ENCODE data around the gene PACSIN1. TPM values are rescaled to one million over a fixed set of nuclear protein-coding genes. Genes with fewer than 3 reads are reported as not detected.

The PACSIN1 gene
- total and polyA plus RNA-seq, 2 donors: 0.20 to 0.32 TPM

GRCh38 chr6:34508425-34508824 is 42.5 kb downstream of the PACSIN1 start:
- no peaks in the 10 kb centered on the region for H3K4me1 ChIP-seq (ENCODE audit: insufficient read depth)
- no peaks in the 10 kb centered on the region for H3K36me3 ChIP-seq (ENCODE audit: insufficient read depth)
- DNase-seq (ENCODE audit: extremely low spot score): no peak
- WGBS: 92% methylated on average over 3 of the region's 3 CpGs
- H3K27ac ChIP-seq (ENCODE audit: low read depth): no peak overlapping the region
- no peak overlapping the region for H3K4me3 ChIP-seq (ENCODE audit: low read depth, low read length)

- Histone ChIP-seq H3K4me1 (ENCODE audit: insufficient read depth) (no peaks in the 10 kb centered on the region), H3K27ac (ENCODE audit: low read depth) (no peak overlapping the region), H3K36me3 (ENCODE audit: insufficient read depth) (no peaks in the 10 kb centered on the region), H3K4me3 (ENCODE audit: low read depth, low read length) (no peak overlapping the region)
- 91% methylated on average over 4 of the region's 4 CpGs for WGBS
- DNase-seq (ENCODE audit: extremely low spot score): no peak
Measured at GRCh38 chr6:34509782-34510181, 43.9 kb downstream of the PACSIN1 start.

- no peaks in the 10 kb centered on the region for H3K36me3 ChIP-seq (ENCODE audit: insufficient read depth)
- no peaks in the 10 kb centered on the region for H3K4me1 ChIP-seq (ENCODE audit: insufficient read depth)
- 85% methylated on average over 4 of the region's 4 CpGs for WGBS
- DNase-seq (ENCODE audit: extremely low spot score): no peak
- no peak overlapping the region for H3K4me3 ChIP-seq (ENCODE audit: low read depth, low read length)
- H3K27ac ChIP-seq (ENCODE audit: low read depth): no peak overlapping the region
Measured at GRCh38 chr6:34510299-34510698, 44.4 kb downstream of the PACSIN1 start.

GRCh38 chr6:34511214-34511914 is 45.5 kb downstream of the PACSIN1 start:
- DNase-seq (ENCODE audit: extremely low spot score): no peak
- Histone ChIP-seq H3K27ac (ENCODE audit: low read depth) (no peak overlapping the region), H3K4me3 (ENCODE audit: low read depth, low read length) (no peak overlapping the region), H3K4me1 (ENCODE audit: insufficient read depth) (no peaks in the 10 kb centered on the region), H3K36me3 (ENCODE audit: insufficient read depth) (no peaks in the 10 kb centered on the region)
- whole genome bisulfite sequencing: 75% methylated on average over 6 of the region's 6 CpGs

DNA sequence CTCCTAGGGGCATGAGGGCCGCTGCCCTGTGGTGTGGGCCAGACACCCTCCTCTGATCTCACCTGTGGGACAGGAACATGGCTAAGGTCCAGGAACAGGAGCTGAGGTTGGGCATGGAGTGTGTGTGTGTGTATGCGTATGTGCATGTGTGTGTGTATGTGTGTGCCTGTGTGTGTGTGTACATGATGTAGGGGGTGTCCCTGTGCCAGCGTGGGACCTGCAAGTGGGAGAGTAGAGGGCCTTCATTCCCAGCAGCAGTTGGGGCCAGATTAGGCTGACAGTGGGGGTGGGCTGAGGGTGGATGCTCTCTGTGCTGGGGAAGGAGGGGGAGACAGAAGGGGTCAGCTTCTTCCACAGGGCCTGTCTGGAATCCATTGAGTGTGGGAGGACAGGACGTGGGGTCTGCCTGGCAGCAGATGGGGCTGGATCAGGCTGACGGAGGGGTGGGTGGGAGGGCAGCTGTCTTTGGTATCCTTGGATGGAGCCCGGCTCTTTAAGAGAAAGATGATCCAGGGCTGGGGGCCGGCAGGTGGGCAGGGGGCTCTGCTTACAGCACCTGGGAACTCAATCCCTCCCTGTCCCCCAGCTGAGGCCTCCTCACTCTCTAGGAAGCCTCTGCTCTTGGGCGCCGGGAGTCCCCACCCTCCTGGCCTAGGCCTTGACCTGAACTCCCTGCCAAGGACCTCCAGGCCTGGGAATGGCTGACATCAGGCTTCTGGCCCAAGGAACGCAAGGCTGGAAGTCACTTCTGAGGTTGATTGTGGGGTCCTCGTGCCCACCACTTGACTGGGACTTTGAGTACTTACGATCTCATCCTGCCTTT is 46.2 kb downstream of the PACSIN1 start:
- DNase-seq (ENCODE audit: extremely low spot score): no peak
- no peak overlapping the region for H3K27ac ChIP-seq (ENCODE audit: low read depth)
- H3K36me3 ChIP-seq (ENCODE audit: insufficient read depth): no peaks in the 10 kb centered on the region
- H3K4me3 ChIP-seq (ENCODE audit: low read depth, low read length): no peak overlapping the region
- H3K4me1 ChIP-seq (ENCODE audit: insufficient read depth): no peaks in the 10 kb centered on the region
- 66% methylated on average over 12 of the region's 12 CpGs for WGBS

GRCh38 chr6:34512738-34513115 is 46.9 kb downstream of the PACSIN1 start:
- no peaks in the 10 kb centered on the region for H3K36me3 ChIP-seq (ENCODE audit: insufficient read depth)
- no peaks in the 10 kb centered on the region for H3K4me1 ChIP-seq (ENCODE audit: insufficient read depth)
- no peak overlapping the region for H3K27ac ChIP-seq (ENCODE audit: low read depth)
- WGBS: 85% methylated on average over 5 of the region's 5 CpGs
- DNase-seq (ENCODE audit: extremely low spot score): no peak
- no peak overlapping the region for H3K4me3 ChIP-seq (ENCODE audit: low read depth, low read length)

GRCh38 chr6:34513646-34514045 is 47.8 kb downstream of the PACSIN1 start:
- Histone ChIP-seq H3K27ac (ENCODE audit: low read depth) (no peak overlapping the region), H3K36me3 (ENCODE audit: insufficient read depth) (no peaks in the 10 kb centered on the region), H3K4me3 (ENCODE audit: low read depth, low read length) (no peak overlapping the region), H3K4me1 (ENCODE audit: insufficient read depth) (no peaks in the 10 kb centered on the region)
- DNase-seq (ENCODE audit: extremely low spot score): no peak
- 93% methylated on average over 4 of the region's 4 CpGs for WGBS

- no peak overlapping the region for H3K4me3 ChIP-seq (ENCODE audit: low read depth, low read length)
- H3K4me1 ChIP-seq (ENCODE audit: insufficient read depth): no peaks in the 10 kb centered on the region
- no peaks in the 10 kb centered on the region for H3K36me3 ChIP-seq (ENCODE audit: insufficient read depth)
- WGBS: 90% methylated on average over 8 of the region's 8 CpGs
- H3K27ac ChIP-seq (ENCODE audit: low read depth): no peak overlapping the region
- DNase-seq (ENCODE audit: extremely low spot score): no peak
Measured at GRCh38 chr6:34514112-34514511, 48.2 kb downstream of the PACSIN1 start.

- DNase-seq (ENCODE audit: extremely low spot score): peak; percentile 61
- H3K27ac ChIP-seq (ENCODE audit: low read depth): no peak overlapping the region
- H3K4me1 ChIP-seq (ENCODE audit: insufficient read depth): no peaks in the 10 kb centered on the region
- WGBS: 29% methylated on average over 34 of the region's 34 CpGs
- no peak overlapping the region for H3K4me3 ChIP-seq (ENCODE audit: low read depth, low read length)
- H3K36me3 ChIP-seq (ENCODE audit: insufficient read depth): no peaks in the 10 kb centered on the region
Measured at GRCh38 chr6:34514593-34515472, 49.0 kb downstream of the PACSIN1 start.

DNA sequence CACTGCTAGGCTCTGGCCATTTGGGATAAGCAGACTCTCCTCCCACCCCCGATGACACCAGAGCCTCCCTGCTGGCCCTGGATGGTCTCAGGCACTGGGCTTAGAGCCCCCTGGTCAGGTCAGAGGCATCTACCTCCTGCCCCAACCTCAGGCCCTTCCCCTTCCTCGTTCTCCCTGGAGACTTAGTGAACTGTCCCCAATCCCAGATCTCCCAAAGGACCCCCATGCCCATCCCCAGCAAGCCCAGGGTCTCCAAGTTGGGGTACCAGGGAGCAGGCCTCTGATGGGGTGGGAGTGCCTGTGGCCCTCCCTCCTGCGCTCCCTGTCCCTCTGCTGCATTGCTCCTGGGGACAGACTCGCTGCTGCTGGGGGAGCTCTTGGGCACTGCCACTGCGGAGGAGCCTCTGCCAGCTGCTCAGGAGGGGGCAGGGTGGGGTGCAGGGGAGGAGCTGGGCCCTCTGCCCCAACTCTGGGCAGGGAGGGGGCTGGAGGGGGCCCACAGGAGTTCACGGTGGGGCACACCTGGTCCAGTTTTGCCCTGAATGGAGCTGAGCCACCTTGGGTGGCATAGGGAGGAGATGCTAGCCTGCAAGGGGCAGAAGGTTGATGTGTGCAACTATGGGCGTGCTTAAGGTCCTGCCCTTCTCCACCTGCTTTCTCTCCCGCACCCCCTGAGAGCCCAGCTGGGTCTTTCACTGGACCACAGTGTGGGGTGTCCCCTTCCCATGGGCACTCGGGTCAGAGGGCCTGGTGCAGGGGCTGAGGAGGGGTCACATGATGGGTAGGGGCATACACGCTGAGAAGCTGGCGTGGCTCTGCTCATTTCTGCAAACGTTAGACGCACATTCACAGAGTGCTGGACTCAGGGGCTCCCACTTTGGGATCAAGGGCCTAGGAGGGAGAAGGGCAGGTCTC is 49.9 kb downstream of the PACSIN1 start:
- Histone ChIP-seq H3K4me1 (ENCODE audit: insufficient read depth) (no peaks in the 10 kb centered on the region), H3K27ac (ENCODE audit: low read depth) (no peak overlapping the region), H3K36me3 (ENCODE audit: insufficient read depth) (no peaks in the 10 kb centered on the region), H3K4me3 (ENCODE audit: low read depth, low read length) (no peak overlapping the region)
- 84% methylated on average over 13 of the region's 13 CpGs for WGBS
- no peak for DNase-seq (ENCODE audit: extremely low spot score)

GRCh38 chr6:34516391-34517324 is 50.8 kb downstream of the PACSIN1 start:
- Histone ChIP-seq H3K27ac (ENCODE audit: low read depth) (no peak overlapping the region), H3K36me3 (ENCODE audit: insufficient read depth) (no peaks in the 10 kb centered on the region), H3K4me1 (ENCODE audit: insufficient read depth) (no peaks in the 10 kb centered on the region), H3K4me3 (ENCODE audit: low read depth, low read length) (no peak overlapping the region)
- DNase-seq (ENCODE audit: extremely low spot score): no peak
- 89% methylated on average over 22 of the region's 22 CpGs for WGBS

DNA sequence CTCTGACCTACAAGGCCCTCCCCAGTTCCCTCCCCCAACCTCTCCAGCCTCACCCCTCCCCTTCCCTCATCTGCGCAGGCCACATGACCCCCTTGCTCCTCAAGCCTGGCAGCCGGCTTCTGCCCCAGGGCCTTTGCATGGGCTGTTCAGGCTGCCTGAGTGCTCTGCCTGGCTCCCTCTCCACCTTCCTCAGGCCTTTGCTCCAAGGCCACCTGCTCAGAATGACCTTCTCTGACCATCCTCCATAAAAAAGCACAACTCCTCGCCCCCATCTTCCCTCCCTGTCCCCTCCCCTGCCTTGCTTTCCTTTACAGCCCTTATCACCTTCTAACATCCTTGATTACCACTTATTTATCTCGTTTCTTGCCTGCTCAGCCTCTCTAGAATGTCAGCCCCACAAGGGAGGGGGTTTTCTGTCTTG is 51.6 kb downstream of the PACSIN1 start:
- Histone ChIP-seq H3K36me3 (ENCODE audit: insufficient read depth) (no peaks in the 10 kb centered on the region), H3K4me1 (ENCODE audit: insufficient read depth) (no peaks in the 10 kb centered on the region), H3K4me3 (ENCODE audit: low read depth, low read length) (no peak overlapping the region), H3K27ac (ENCODE audit: low read depth) (no peak overlapping the region)
- no peak for DNase-seq (ENCODE audit: extremely low spot score)
- 85% methylated on average over 4 of the region's 4 CpGs for WGBS

Measured in urinary bladder (tissue), 4 donors.